Fibroblast of skin of left quadriceps (primary cell): ENCODE data around the gene MRGPRG.

Experiments
- DNase-seq, 2 experiments: peaks; one replicate each; pipeline ENCODE4 v3.0.0-alpha.2; 2013; ENCODE audit warnings: low read depth in 2 of 2

Gene MRGPRG

GRCh38 chr11:3207526-3208189 lies 11.0 kb downstream of the MRGPRG start:
- DNase-seq = no peak

DNA sequence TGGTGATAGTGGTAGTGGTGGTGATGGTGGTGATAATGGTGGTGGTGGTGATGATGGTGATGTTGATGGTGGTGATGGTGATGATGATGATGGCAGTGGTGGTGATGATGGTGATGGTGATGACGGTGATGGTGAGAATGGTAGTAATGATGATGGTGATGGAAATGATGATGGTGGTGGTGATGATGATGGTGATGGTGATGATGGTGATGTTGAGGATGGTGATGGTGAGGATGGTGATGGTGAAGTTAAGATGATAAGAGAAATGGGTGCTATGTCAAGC lies 11.8 kb downstream of the MRGPRG start:
- DNase-seq = no peak

- DNase-seq = no peak
Observed at GRCh38 chr11:3206156-3206921, 12.3 kb downstream of the MRGPRG start.

- DNase-seq = no peak
Observed at GRCh38 chr11:3205261-3206155, 13.1 kb downstream of the MRGPRG start.

- DNase-seq = no peak
Observed at GRCh38 chr11:3204141-3205015, 14.2 kb downstream of the MRGPRG start.

DNA sequence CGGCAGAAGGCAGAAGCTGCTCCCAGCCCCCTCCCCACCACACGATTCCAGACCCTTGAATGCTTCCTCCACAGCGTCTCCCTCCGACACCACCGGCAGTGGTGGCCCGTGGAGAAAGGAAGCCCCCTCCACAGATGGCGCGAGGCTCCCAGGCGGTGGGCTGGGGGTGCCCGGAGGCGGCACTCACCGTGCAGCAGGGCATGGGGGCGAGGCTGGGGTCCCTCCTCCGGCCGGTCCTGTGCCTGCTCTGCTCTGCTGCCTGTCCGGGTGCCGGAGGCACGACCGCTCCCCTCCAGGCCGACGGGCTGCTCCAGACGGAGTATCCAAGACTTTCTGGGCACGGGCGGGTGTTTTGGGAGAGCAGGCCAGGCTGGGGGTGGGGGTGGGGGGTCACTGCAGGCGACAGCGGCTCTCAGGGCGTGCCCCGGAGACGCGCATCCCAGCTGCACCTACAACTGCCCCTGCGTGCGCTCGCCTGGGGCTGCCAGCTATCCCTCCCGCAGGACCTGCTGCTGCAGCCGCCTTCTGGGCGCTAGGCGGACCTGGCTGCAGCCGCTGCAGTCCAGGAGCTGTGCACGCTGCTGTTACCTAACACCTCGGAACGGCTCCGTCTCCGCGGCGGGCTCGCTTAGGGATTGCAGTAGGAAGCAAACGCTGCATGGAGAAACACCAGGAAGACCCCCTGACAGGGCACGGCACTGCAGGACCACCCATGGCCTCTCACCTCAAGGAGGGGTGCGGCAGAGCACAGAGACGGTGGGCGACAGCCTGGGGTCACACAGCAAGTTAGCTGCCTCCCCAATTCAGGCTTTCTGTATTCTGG lies 15.2 kb downstream of the MRGPRG start:
- no peak for DNase-seq

DNA sequence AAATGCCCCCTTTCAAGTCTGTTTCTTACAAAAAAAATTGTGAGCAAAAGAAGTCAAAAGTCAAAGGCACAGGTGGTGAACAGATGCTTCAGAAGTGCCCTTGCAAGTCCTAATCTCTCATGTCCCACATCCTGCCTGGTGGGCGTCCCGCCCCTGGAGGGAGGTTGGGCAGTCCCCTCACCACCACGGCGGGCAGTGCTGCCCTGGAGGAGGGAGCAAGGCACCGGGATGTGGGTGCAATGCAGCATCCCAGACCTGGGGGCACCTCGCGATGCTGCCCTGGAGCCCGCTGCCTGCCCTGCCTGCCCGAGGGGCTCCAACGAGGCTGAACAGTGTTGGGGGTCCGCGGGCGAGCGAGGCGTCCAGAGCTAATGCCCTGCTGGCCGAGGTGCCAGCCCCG lies 15.9 kb downstream of the MRGPRG start:
- no peak for DNase-seq

DNA sequence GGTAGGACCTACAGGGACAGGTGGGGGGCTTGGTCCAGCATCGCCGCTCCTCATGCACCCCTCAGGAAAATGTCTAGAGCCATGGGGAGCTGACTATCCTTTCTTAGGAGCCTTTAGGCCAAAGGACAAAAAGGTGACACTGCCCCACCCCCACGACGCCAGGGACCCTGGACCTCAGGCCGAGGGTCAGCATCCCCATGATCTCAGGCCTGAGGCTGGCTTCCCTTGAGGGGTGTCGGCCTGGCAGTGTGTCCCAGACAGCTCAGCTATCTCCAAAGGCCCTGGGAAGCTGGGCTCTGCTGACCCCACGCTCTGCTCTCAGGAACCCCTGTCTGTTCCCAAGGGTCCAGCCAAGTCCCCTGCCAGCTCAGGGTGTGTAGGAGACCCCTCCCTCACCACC lies 16.3 kb downstream of the MRGPRG start:
- DNase-seq = no peak

GRCh38 chr11:3201677-3202181 lies 16.9 kb downstream of the MRGPRG start:
- DNase-seq = no peak

GRCh38 chr11:3201112-3201581 lies 17.5 kb downstream of the MRGPRG start:
- no peak for DNase-seq

DNA sequence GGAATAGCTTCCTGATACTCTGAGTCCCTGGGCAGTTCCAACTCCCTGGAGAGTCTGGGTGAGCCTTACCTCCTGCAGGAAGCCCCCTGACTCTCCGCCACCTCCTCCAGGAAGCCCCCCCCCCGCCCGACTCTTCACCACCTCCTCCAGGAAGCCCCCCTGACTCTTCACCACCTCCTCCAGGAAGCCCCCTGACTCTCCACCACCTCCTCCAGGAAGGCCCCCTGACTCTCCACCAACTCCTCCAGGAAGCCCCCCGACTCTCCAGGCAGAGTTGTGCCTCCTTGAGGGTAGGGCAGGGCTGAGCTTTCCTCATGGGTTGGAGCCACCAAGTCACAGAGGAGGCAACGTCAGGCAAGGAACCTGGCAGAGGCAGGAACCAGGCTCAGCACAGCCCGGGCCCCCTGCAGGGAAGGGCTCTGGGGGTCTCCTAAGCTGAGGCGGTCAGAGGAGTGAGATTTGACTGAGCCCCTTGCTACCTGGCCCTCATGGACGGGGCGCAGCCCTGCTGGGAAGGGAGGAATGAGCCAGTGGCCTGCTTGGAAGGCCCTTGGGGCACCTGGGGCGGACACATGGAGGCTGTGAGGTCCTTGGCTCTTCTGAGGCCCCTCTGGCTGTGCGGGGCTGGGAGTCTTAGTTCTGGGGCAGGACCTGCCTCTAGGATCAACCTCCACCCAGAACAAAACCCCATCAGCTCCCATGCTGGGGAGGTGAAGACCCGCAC lies 18.1 kb downstream of the MRGPRG start:
- DNase-seq = no peak

- DNase-seq = no peak
Observed at GRCh38 chr11:3199537-3200295, 18.9 kb downstream of the MRGPRG start.

- DNase-seq = no peak
Observed at GRCh38 chr11:3198815-3199214, 19.8 kb downstream of the MRGPRG start.

DNA sequence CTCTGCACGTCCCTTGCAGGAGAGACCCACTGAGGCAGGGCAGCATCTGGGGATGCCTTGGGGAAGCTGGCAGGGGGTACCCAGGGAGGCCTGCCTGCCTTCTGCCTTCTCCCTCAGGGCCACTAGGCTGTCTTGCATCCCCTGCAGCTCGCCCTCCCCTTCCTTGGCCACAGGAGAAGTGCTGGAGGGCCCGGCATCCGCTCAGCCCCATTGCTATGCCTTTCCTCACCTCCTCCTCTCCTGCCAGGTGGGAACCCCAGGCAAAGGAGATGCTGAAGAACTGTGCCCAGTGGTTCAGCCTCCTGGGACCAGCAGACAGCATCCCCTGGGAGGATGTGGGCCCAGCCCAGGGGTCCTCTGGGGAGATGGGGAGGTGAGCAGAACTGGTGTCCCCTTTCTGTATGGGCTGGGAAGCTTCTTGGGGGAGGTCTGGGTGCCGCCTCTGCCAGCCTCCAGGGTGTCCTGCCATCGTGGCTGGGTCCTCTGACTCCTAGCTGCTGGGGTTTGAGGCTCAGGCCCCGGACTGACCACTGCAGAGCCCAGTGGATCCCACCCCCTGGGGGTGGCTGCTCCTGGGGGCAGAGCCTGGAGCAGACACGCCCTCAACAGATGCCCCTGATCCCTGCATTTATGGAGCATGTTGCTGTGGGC lies 20.6 kb downstream of the MRGPRG start:
- no peak for DNase-seq

DNA sequence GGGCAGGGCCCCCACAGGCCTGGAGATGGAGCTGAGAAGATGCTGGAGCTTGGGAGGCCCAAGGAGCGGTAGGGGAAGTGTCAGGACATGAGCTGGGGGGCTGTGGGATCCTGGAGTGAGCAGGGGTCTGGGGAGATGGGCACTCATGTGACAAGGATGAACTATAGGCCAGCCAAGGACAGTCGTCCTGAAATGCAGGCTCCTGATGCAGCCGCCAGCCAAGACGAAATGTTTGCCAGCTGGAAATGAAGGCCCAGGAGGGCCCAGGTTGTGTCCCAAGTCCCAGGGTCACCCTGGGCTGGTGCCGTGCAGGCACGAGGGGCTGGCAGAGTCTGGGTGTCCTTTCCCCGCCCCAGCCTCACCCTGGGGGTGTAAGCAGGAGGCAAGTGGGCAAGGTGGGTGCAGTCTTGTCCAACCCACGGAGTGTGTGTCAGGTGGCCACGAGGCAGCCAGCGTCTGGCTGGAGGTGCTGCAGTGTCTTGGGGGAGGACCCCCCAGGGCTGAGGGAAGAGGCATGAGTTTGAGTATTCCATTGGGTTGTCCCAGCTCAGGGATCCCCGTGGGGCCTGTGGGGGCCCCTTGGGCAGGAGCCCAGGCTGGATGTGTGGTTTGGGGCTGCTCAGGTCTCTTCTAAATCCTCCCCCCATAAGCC lies 21.4 kb downstream of the MRGPRG start:
- no peak for DNase-seq

DNA sequence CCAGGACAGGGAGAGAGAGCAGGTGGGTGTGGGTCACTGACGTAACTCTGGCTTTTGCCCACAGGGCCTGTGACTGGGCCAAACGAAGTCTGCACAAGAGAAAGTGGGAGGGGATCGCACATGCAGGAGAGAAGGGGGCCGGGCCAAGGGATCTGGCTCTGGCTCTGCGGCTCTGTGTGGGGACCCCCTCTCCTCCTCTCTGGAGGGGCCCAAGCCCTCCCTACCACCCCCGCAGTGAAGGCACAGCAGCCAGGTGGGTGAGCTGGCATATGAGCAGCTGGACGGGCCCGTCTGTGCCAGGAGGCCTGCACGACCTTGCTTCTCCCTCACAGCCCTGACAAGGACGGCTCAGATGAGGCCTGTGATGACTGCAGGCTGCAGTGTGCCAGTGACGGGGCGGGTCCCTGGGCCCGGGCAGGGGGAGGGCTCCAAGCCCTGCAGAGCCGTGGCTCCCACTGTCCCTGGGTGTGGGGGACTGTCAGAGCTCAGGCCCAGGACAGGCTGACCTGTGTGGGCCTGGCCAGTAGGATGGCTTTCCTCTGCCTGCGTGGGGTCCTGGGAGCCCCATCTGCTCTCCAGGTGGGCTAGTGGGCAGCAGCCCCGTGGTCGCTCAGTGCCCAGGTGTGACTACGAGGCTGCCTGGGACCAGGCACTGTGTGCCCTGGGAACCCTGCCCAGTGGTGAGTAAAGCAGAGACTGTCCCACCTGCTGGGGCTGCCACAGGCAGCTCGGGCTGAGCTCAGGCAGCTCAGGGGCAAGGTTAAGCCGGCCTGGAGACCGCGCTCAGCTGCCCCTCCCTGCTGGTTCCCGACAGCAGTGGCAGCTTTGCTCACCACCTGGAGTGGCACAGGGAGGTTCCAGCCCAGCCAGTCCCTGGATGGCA lies 22.2 kb downstream of the MRGPRG start:
- no peak for DNase-seq
